ENCODE results near the gene RASAL2. TPM values are rescaled to one million over a fixed set of nuclear protein-coding genes. Genes with fewer than 3 reads are reported as not detected.

Gene RASAL2
- total RNA-seq, 1 experiment from 2014 or later: 31.6 TPM

- ChIA-PET CTCF (no interaction called here), POLR2A (interaction anchor here (0.6 to 0.7 kb wide), 3 partner anchors 10 to 38 kb away, joined by 4 read pairs; no protein-coding TSS in a partner anchor)
- no peak overlapping the region for H3K4me3 ChIP-seq (ENCODE audit: low read depth in 2 of 2, low read length in 2 of 2)
- peaks cover under 1% of the 10 kb centered on the region; the same call in 1 of the 2 replicates for H3K4me1 ChIP-seq (ENCODE audit: control insufficient read depth, insufficient read depth, low read length)
- no peaks in the 10 kb centered on the region for H3K27me3 ChIP-seq (ENCODE audit: control insufficient read depth, insufficient read depth, low read length)
- intact Hi-C loops (cut with micrococcal nuclease; ENCODE audit: unreplicated experiment) (no loop called here), in situ Hi-C loops (cut with HindIII; ENCODE audit: low pct_unique_long_range_greater_than_20kb, low sequenced_read_pairs) (no loop called here)
- H3K27ac ChIP-seq (ENCODE audit: low read length): no peak overlapping the region
- DNase-seq (ENCODE audit: low read depth, low spot score) (no peak), ATAC-seq (no peak)
- TSS peak; percentile 31 for BruUV-seq (replicated peaks)
- TF ChIP-seq, protein P1, sequence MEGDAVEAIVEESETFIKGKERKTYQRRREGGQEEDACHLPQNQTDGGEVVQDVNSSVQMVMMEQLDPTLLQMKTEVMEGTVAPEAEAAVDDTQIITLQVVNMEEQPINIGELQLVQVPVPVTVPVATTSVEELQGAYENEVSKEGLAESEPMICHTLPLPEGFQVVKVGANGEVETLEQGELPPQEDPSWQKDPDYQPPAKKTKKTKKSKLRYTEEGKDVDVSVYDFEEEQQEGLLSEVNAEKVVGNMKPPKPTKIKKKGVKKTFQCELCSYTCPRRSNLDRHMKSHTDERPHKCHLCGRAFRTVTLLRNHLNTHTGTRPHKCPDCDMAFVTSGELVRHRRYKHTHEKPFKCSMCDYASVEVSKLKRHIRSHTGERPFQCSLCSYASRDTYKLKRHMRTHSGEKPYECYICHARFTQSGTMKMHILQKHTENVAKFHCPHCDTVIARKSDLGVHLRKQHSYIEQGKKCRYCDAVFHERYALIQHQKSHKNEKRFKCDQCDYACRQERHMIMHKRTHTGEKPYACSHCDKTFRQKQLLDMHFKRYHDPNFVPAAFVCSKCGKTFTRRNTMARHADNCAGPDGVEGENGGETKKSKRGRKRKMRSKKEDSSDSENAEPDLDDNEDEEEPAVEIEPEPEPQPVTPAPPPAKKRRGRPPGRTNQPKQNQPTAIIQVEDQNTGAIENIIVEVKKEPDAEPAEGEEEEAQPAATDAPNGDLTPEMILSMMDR (IDR thresholded peaks at IDR 0.05): no peak
- TF ChIP-seq REST (IDR thresholded peaks at IDR 0.05; ENCODE audit: insufficient read depth in 1 of 2, low read depth in 2 of 2, low read length in 1 of 2) (no peak), TCF7L2 (IDR thresholded peaks at IDR 0.05; ENCODE audit: low read depth, low read length) (no peak), SIN3A (IDR thresholded peaks at IDR 0.05; ENCODE audit: borderline replicate concordance, insufficient read depth, low read depth, low read length) (no peak)
- no peaks in the 10 kb centered on the region for H3K36me3 ChIP-seq (ENCODE audit: control insufficient read depth, insufficient read depth, low read length)
- no peaks in the 10 kb centered on the region for H3K9me3 ChIP-seq (ENCODE audit: control insufficient read depth, insufficient read depth, low read depth, low read length)
Observed at GRCh38 chr1:178335426-178335825, 241.5 kb downstream of the RASAL2 start.

DNA sequence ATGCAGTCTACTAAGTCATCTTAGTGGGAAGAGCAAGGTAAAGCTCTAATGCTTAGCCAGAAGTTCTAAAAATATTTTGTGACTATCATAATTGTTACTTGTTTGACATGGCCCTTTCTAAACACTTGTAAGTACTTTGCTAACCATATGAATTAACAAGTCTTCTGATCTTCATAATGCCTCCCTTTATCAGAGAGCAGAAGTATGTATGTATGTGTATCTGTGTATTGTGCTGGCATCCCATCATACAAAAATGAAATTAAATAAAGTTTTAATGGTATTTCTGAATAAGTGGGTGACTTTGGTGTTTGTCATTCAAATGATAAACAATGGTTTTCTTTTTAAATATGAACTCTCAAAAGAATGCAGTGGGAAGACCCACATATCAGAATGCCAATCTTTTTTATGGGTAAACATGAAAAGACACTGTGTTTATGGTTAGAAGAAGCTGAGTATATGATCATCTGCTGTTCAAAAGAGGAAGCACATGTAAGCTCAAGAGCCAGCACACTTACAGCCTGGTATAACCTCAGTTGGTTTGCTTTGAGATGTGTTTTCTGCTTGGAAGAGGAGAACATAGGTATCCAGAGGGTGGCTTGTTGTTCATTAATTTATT is 243.3 kb downstream of the RASAL2 start:
- CTCF ChIA-PET: no interaction called here

More for the DNA sequence above, 243.3 kb downstream of the RASAL2 start:
- in situ Hi-C loops (cut with HindIII; ENCODE audit: low pct_unique_long_range_greater_than_20kb, low sequenced_read_pairs): no loop called here
- POLR2A ChIA-PET: interaction anchor here (0.7 kb wide), 1 partner anchor 33 kb away, joined by 4 read pairs; no protein-coding TSS in a partner anchor
- peaks cover 16% of the 10 kb centered on the region for H3K4me1 ChIP-seq (ENCODE audit: control insufficient read depth, insufficient read depth, low read length)
- no peaks in the 10 kb centered on the region for H3K36me3 ChIP-seq (ENCODE audit: control insufficient read depth, insufficient read depth, low read length)
- no peak overlapping the region for H3K27ac ChIP-seq (ENCODE audit: low read length)
- no peaks in the 10 kb centered on the region for H3K9me3 ChIP-seq (ENCODE audit: control insufficient read depth, insufficient read depth, low read depth, low read length)
- no peak overlapping the region for H3K4me3 ChIP-seq (ENCODE audit: low read depth in 2 of 2, low read length in 2 of 2)
- intact Hi-C loops (cut with micrococcal nuclease; ENCODE audit: unreplicated experiment): no loop called here
- BruUV-seq (replicated peaks): no TSS peak
- H3K27me3 ChIP-seq (ENCODE audit: control insufficient read depth, insufficient read depth, low read length): no peaks in the 10 kb centered on the region
- TF ChIP-seq, protein P1 (IDR thresholded peaks at IDR 0.05): no peak
- TF ChIP-seq POLR2AphosphoS5 (IDR thresholded peaks at IDR 0.05; ENCODE audit: low read depth, low read length) (no peak), REST (IDR thresholded peaks at IDR 0.05; ENCODE audit: insufficient read depth in 1 of 2, low read depth in 2 of 2, low read length in 1 of 2) (no peak), SIN3A (IDR thresholded peaks at IDR 0.05; ENCODE audit: borderline replicate concordance, insufficient read depth, low read depth, low read length) (no peak), TCF7L2 (IDR thresholded peaks at IDR 0.05; ENCODE audit: low read depth, low read length) (no peak)
- no peak for DNase-seq (ENCODE audit: low read depth, low spot score)
- ATAC-seq: no peak
